HG03095 (cell line): ENCODE data around the gene HSPG2.
"Not testable (repeated sequence)": the region's sequence is repeated elsewhere in the genome, so short reads cannot be mapped to it uniquely, and the experiment has no call there.

ENCODE experiments used
- ATAC-seq: cut with Tn5 transposase; IDR thresholded peaks from one replicate; pipeline ENCODE4 v1.9.1; 2021; ENCODE audit warnings: moderate library complexity; ENCODE audit not compliant: unreplicated experiment

HSPG2 gene

DNA sequence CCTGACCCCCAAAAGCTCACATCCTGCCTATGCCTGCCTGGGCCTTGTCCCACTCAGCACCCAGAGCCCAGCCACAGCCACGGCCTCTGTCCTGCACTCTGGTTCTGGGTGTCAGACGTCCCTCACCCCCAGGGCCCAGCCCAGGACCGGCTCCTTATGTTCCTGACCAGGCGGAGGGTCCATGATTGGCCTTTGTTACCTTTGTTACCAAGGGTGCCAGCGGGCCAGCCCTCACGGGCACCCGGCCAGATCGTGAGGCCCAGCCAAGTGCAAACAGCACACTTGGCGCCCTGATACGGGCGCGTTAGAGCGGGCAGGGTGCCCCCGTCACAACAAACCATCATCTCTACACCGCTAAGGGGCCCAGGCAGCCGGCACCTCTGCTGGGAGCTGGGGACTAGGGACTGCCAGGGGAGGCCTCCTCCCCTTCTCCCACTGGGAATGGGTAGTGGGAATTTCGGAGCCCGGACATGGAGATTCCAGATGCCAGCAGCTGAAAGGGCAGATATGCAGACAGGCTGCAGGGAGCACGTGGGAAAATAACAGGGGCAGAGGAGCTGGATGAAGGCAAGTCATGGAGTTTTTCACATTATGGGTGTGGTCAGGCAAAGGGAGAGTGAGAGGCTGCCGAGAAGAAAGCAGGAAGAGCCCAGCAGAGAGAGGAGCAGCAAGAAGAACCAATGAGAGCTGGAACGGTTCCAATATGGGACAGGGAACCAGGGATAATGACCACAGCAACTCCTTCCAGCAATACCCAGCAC is 22.1 kb downstream of the HSPG2 start:
- no peak for ATAC-seq

GRCh38 chr1:21914450-21914849 is 22.7 kb downstream of the HSPG2 start:
- ATAC-seq: no peak

GRCh38 chr1:21913763-21914162 is 23.3 kb downstream of the HSPG2 start:
- no peak for ATAC-seq

- ATAC-seq: no peak
Observed at GRCh38 chr1:21913258-21913657, 23.9 kb downstream of the HSPG2 start.

- no peak for ATAC-seq
Observed at GRCh38 chr1:21912038-21912758, 24.9 kb downstream of the HSPG2 start.

- ATAC-seq: no peak
Observed at GRCh38 chr1:21911205-21912001, 25.7 kb downstream of the HSPG2 start.

- no peak for ATAC-seq
Observed at GRCh38 chr1:21910558-21911204, 26.4 kb downstream of the HSPG2 start.

DNA sequence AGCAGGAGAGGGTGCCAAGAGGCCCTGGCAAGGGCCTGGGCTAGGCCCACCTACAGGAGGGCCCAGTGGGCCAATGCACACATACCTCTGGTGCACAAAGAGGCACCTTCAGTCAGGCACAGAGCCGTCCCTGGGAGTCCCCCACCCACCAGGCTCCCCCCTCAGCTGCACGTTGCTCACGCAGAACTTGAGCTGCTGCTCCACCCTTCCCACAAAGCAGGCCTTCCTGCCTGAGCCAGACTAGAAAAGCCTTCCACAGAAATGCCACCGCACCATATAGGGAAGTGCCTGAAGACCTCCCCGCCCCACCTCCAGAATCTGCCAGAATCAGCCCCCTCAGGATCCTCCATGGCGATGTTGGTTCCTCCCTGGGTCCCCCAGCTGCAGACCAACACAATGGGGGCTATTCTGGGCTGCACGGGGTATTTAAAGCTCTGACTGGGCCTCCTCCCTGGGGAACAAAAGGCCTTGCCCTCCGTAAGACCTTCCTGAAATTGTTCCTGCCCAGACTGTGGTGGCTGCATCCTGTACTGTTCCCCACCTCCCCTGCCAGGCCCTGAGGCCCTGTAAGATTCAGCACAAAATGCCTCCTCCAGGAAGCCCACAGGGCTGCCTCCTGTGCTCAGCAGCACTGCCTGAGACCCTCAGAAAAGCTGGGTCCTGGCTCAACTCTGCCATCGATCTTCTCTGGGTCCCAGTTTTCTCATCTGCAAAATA is 27.2 kb downstream of the HSPG2 start:
- ATAC-seq: no peak

DNA sequence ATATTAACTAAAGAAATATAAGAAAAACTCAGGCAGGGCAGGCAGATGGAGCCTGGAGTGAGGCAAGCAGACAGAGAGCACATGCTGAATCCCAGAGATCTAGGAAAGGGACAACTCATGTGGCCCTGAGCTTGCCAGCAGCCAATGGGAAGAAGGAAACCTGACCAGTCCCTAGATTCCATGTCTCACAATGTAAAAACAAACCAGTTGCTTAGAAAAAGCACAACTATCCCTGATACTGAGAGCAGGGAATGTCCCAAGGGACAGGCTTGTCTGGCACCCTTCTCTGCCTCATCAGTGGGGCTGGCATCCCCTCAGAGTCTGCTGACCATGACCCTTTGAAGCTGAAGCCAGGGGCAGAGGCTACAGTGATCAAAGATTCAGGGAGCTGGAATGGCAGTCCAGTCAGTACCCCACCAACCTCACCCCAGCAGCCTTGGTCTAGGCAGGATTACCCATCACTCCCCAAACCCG is 27.8 kb downstream of the HSPG2 start:
- ATAC-seq: no peak

GRCh38 chr1:21907737-21908534 is 29.2 kb downstream of the HSPG2 start:
- ATAC-seq: not testable (repeated sequence)

DNA sequence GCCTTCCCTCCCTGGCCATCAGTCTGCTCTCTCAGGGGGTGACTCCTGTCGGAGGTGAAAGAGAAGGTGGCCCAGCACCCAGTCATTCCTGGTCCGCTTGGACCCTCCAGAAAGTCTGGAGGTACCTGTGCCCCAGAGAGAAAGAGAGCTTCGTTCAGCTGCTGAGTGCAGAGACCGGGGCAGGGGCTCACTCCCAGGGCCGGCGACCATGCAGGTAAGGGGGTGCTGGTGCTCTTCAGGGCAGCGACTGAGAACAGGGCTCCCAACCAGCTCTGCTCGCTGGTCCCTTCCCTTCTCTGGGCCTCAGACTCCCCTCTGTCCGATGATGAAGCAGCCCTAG is 30.1 kb downstream of the HSPG2 start:
- no peak for ATAC-seq

DNA sequence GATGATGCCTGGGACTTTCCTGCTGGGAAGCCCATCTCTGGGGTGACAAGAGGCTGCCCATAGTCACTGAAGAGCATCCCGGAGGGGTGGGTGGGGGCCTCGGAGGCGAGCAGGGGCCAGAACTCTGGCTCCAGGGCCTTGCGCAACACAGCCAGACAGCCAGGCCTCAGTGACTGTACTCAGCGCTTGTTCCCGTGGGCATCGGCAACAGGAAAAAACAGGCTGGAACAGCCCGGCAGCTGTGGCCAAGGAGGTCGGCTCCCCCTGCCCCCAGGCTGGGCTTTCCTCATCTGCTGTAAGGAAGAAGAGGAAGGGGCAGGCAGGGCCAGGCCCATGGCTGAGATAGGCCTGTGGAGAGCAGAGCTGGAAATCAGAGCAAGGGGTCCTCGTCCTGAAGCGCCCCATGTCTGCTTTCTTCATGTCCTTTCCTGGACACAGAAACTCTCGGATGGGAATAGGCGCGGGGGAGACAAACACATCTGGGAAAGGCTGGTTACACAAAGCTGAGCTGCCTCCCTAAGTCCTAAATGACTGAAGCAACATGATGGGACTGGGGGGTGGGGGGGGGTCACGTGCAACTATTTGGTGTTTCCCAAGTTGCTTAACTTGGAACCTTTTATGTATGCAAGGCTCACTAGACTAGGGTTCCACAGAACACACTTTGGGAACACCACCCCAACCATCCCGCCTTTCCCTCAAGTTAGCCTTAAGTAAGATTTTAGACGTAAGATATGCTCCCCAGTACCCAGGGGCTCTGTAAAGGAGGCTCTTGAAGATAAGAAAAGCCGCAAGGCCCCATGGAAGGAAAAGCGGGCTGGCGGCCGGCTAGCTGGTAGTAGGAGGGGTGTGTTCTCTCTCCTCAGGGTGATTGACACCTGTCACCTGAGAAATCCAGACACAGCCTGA is 30.7 kb downstream of the HSPG2 start:
- no peak for ATAC-seq

DNA sequence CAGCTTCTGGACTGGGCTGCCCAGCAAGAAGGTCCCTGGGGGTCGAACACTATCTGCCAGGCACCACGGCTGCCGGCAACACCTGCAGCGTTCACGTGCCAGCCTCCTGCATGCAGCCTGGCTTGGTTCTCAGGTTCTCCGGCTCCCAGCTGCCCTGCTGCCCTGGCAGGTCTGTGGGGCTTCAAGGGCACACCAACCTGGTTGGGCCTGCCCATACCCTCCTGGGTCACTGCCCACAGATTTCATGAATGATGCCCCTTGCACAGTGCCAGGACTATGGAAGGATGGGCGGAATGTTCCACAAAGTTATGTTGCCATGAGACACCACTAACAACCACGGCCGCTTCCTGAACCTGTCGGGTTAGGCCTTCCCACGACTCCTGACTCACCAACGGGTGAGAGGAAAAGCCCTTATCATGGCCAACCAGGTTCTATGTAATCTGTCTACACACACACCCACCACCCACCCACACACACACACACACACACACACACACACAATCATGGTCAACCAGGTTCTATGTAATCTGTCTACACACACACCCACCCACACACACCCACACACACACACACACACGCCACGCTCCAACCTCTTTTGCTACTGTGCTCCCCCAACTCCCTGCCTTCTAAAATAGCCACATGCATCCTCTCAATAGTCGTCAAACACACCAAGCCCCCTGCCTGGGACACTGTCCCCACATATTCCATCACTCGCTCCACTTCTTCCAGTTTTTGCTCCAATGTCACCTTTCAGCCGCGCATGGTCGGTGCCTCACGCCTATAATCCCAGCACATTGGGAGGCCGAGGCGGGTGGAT is 32.2 kb downstream of the HSPG2 start:
- no peak for ATAC-seq

GRCh38 chr1:21904454-21904703 is 32.7 kb downstream of the HSPG2 start:
- ATAC-seq: no peak

GRCh38 chr1:21903638-21904453 is 33.3 kb downstream of the HSPG2 start:
- no peak for ATAC-seq

- ATAC-seq: no peak
Observed at GRCh38 chr1:21902026-21903012, 34.8 kb downstream of the HSPG2 start.
